SJSA1 (cell line): Measurements from ENCODE around the gene LEFTY1. TPM values are rescaled to one million over a fixed set of nuclear protein-coding genes. Genes with fewer than 3 reads are reported as not detected.
A peak's percentile ranks its signal among the peaks of the same experiment; 100 is the strongest.

Experiments
- DNase-seq, 2 experiments: peaks; one replicate each; pipeline ENCODE4 v3.0.0-alpha.2; 2015 to 2020; ENCODE audit warnings: low spot score in 2 of 2, low read depth in 1 of 2
- H3K27ac ChIP-seq: fragments of 250-450 bp; sonication (Bioruptor Pico); 2 replicates; pipeline ENCODE4 v1.5.1; 2020; ENCODE audit warnings: mild to moderate bottlenecking, moderate library complexity
- H3K27me3 ChIP-seq: fragments of 250-450 bp; sonication (Bioruptor Pico); replicated peaks from 2 replicates; pipeline ENCODE4 v1.5.1; 2020; ENCODE audit warnings: mild to moderate bottlenecking, moderate library complexity
- H3K36me3 ChIP-seq: fragments of 250-450 bp; sonication (Bioruptor Pico); 2 replicates; pipeline ENCODE4 v1.5.1; 2020; ENCODE audit warnings: mild to moderate bottlenecking
- H3K4me1 ChIP-seq: fragments of 250-450 bp; sonication (Bioruptor Pico); replicated peaks from 2 replicates; pipeline ENCODE4 v1.6.1; 2021; ENCODE audit warnings: mild to moderate bottlenecking
- H3K4me3 ChIP-seq: fragments of 250-450 bp; sonication (Bioruptor Pico); 2 replicates; pipeline ENCODE4 v1.5.1; 2020; ENCODE audit warnings: mild to moderate bottlenecking
- H3K9me3 ChIP-seq: fragments of 250-450 bp; sonication (Bioruptor Pico); replicated peaks from 2 replicates; pipeline ENCODE4 v1.5.1; 2020; ENCODE audit warnings: mild to moderate bottlenecking
- total RNA-seq: library from RNA; depleted of rRNA; stranded (reverse); fragments of >200 nt; shearing (Covaris generic); gene quantifications from 2 replicates; pipeline ENCODE4 v1.2.3, GENCODE V29; 2014

Gene LEFTY1
- total RNA-seq, 1 experiment from 2014 or later: not detected

- no peaks in the 10 kb centered on the region; the same call in 1 of the 2 replicates for H3K4me1 ChIP-seq
- no peaks in the 10 kb centered on the region for H3K27me3 ChIP-seq
- peaks cover 79% of the 10 kb centered on the region for H3K36me3 ChIP-seq
- no peak overlapping the region for H3K27ac ChIP-seq
- no peak overlapping the region for H3K4me3 ChIP-seq
- H3K9me3 ChIP-seq: no peaks in the 10 kb centered on the region
- no peak for DNase-seq
Measured at GRCh38 chr1:225850370-225850769, 38.6 kb downstream of the LEFTY1 start.

GRCh38 chr1:225849925-225850324 is 39.0 kb downstream of the LEFTY1 start:
- Histone ChIP-seq H3K9me3 (no peaks in the 10 kb centered on the region), H3K36me3 (peaks cover 76% of the 10 kb centered on the region), H3K27me3 (no peaks in the 10 kb centered on the region), H3K27ac (no peak overlapping the region), H3K4me3 (no peak overlapping the region), H3K4me1 (no peaks in the 10 kb centered on the region; the same call in 1 of the 2 replicates)
- DNase-seq: no peak

- Histone ChIP-seq H3K36me3 (peaks cover 75% of the 10 kb centered on the region), H3K4me1 (no peaks in the 10 kb centered on the region; the same call in 1 of the 2 replicates), H3K27ac (no peak overlapping the region), H3K27me3 (no peaks in the 10 kb centered on the region), H3K4me3 (no peak overlapping the region), H3K9me3 (no peaks in the 10 kb centered on the region)
- DNase-seq: no peak
Measured at GRCh38 chr1:225848030-225848955, 40.7 kb downstream of the LEFTY1 start.

GRCh38 chr1:225847610-225848009 is 41.3 kb downstream of the LEFTY1 start:
- Histone ChIP-seq H3K27me3 (no peaks in the 10 kb centered on the region), H3K4me3 (no peak overlapping the region), H3K36me3 (peaks cover 72% of the 10 kb centered on the region), H3K9me3 (no peaks in the 10 kb centered on the region), H3K4me1 (no peaks in the 10 kb centered on the region; the same call in 1 of the 2 replicates), H3K27ac (no peak overlapping the region)
- no peak for DNase-seq

- Histone ChIP-seq H3K27ac (no peak overlapping the region), H3K4me3 (no peak overlapping the region), H3K36me3 (peaks cover 72% of the 10 kb centered on the region), H3K4me1 (no peaks in the 10 kb centered on the region; the same call in 1 of the 2 replicates), H3K27me3 (no peaks in the 10 kb centered on the region), H3K9me3 (no peaks in the 10 kb centered on the region)
- DNase-seq: no peak
Measured at GRCh38 chr1:225846331-225847310, 42.3 kb downstream of the LEFTY1 start.

- H3K4me1 ChIP-seq: no peaks in the 10 kb centered on the region; the same call in 1 of the 2 replicates
- H3K4me3 ChIP-seq: no peak overlapping the region
- no peaks in the 10 kb centered on the region for H3K27me3 ChIP-seq
- DNase-seq: peak; percentile 61 to 82
- no peak overlapping the region for H3K27ac ChIP-seq
- H3K36me3 ChIP-seq: peaks cover 72% of the 10 kb centered on the region
- H3K9me3 ChIP-seq: no peaks in the 10 kb centered on the region
Measured at GRCh38 chr1:225845571-225846259, 43.2 kb downstream of the LEFTY1 start.

- H3K27me3 ChIP-seq: no peaks in the 10 kb centered on the region
- no peaks in the 10 kb centered on the region for H3K9me3 ChIP-seq
- no peak overlapping the region for H3K4me3 ChIP-seq
- no peak for DNase-seq
- no peak overlapping the region for H3K27ac ChIP-seq
- no peaks in the 10 kb centered on the region; the same call in 1 of the 2 replicates for H3K4me1 ChIP-seq
- H3K36me3 ChIP-seq: peaks cover 68% of the 10 kb centered on the region
Measured at GRCh38 chr1:225845097-225845496, 43.8 kb downstream of the LEFTY1 start.

- Histone ChIP-seq H3K4me3 (no peak overlapping the region), H3K4me1 (no peaks in the 10 kb centered on the region; the same call in 1 of the 2 replicates), H3K36me3 (peaks cover 64% of the 10 kb centered on the region)
Measured at GRCh38 chr1:225844236-225845061, 44.5 kb downstream of the LEFTY1 start.

GRCh38 chr1:225843426-225843795 is 45.5 kb downstream of the LEFTY1 start:
- H3K9me3 ChIP-seq: no peaks in the 10 kb centered on the region
- no peak overlapping the region for H3K4me3 ChIP-seq
- no peak for DNase-seq
- H3K27ac ChIP-seq: no peak overlapping the region
- peaks cover 68% of the 10 kb centered on the region for H3K36me3 ChIP-seq
- H3K27me3 ChIP-seq: no peaks in the 10 kb centered on the region
- no peaks in the 10 kb centered on the region; the same call in 1 of the 2 replicates for H3K4me1 ChIP-seq

More at GRCh38 chr1:225844236-225845061, 44.5 kb downstream of the LEFTY1 start:
- DNase-seq: no peak
- H3K27me3 ChIP-seq: no peaks in the 10 kb centered on the region
- H3K9me3 ChIP-seq: no peaks in the 10 kb centered on the region
- no peak overlapping the region for H3K27ac ChIP-seq

GRCh38 chr1:225842788-225843425 is 46.0 kb downstream of the LEFTY1 start:
- Histone ChIP-seq H3K27ac (no peak overlapping the region), H3K4me1 (no peaks in the 10 kb centered on the region; the same call in 1 of the 2 replicates), H3K27me3 (no peaks in the 10 kb centered on the region), H3K36me3 (peaks cover 72% of the 10 kb centered on the region), H3K4me3 (no peak overlapping the region), H3K9me3 (no peaks in the 10 kb centered on the region)
- no peak for DNase-seq

GRCh38 chr1:225842074-225842473 is 46.9 kb downstream of the LEFTY1 start:
- peaks cover 66% of the 10 kb centered on the region for H3K36me3 ChIP-seq
- H3K9me3 ChIP-seq: no peaks in the 10 kb centered on the region
- DNase-seq: no peak
- H3K27ac ChIP-seq: no peak overlapping the region
- no peaks in the 10 kb centered on the region; the same call in 1 of the 2 replicates for H3K4me1 ChIP-seq
- H3K27me3 ChIP-seq: no peaks in the 10 kb centered on the region
- H3K4me3 ChIP-seq: no peak overlapping the region

- no peak overlapping the region for H3K27ac ChIP-seq
- DNase-seq: no peak
- H3K4me1 ChIP-seq: no peaks in the 10 kb centered on the region; the same call in 1 of the 2 replicates
- no peaks in the 10 kb centered on the region for H3K27me3 ChIP-seq
- H3K4me3 ChIP-seq: no peak overlapping the region
- H3K36me3 ChIP-seq: peaks cover 55% of the 10 kb centered on the region
- H3K9me3 ChIP-seq: no peaks in the 10 kb centered on the region
Measured at GRCh38 chr1:225840713-225841112, 48.2 kb downstream of the LEFTY1 start.
